NCI-H2196 treated with DMSO at 0.1 percent for 48 hours (cell line): Measurements from ENCODE around the gene RNU6-1.

Experiments used
- DNase-seq: peaks from one replicate; lab custom pipeline; 2025; ENCODE audit not compliant: unreplicated experiment; lab: John Stamatoyannopoulos, UW

The RNU6-1 gene

GRCh38 chr15:67859331-67859946 is 19.6 kb upstream of the RNU6-1 start:
- DNase-seq = no peak

- DNase-seq = no peak
These were observed 17.4 kb upstream of the RNU6-1 start for GRCh38 chr15:67857220-67857619.

GRCh38 chr15:67855842-67856241 is 16.0 kb upstream of the RNU6-1 start:
- no peak for DNase-seq

GRCh38 chr15:67854358-67854757 is 14.5 kb upstream of the RNU6-1 start:
- DNase-seq = no peak

GRCh38 chr15:67853454-67853853 is 13.6 kb upstream of the RNU6-1 start:
- DNase-seq = no peak

GRCh38 chr15:67852418-67852817 is 12.6 kb upstream of the RNU6-1 start:
- DNase-seq = no peak

GRCh38 chr15:67850994-67851571 is 11.2 kb upstream of the RNU6-1 start:
- DNase-seq = no peak

- no peak for DNase-seq
These were observed 10.5 kb upstream of the RNU6-1 start for GRCh38 chr15:67850336-67850735.

GRCh38 chr15:67849538-67849937 is 9.7 kb upstream of the RNU6-1 start:
- no peak for DNase-seq

- DNase-seq = no peak
These were observed 6.1 kb upstream of the RNU6-1 start for GRCh38 chr15:67845974-67846373.

- no peak for DNase-seq
These were observed 3.9 kb upstream of the RNU6-1 start for GRCh38 chr15:67843571-67844387.

- DNase-seq = no peak
These were observed 3.3 kb upstream of the RNU6-1 start for GRCh38 chr15:67843092-67843501.

- no peak for DNase-seq
These were observed 1.6 kb upstream of the RNU6-1 start for GRCh38 chr15:67841513-67841762.

- no peak for DNase-seq
These were observed 1.1 kb upstream of the RNU6-1 start for GRCh38 chr15:67840749-67841512.

GRCh38 chr15:67839499-67839928 is 331 bp downstream of the RNU6-1 start:
- no peak for DNase-seq

GRCh38 chr15:67838789-67839332 is 984 bp downstream of the RNU6-1 start:
- no peak for DNase-seq

GRCh38 chr15:67836955-67837354 is 2.9 kb downstream of the RNU6-1 start:
- DNase-seq = no peak

GRCh38 chr15:67836477-67836876 is 3.4 kb downstream of the RNU6-1 start:
- no peak for DNase-seq

GRCh38 chr15:67836134-67836455 is 3.8 kb downstream of the RNU6-1 start:
- DNase-seq = no peak

- no peak for DNase-seq
These were observed 4.3 kb downstream of the RNU6-1 start for GRCh38 chr15:67835297-67836133.
